MCF 10A (cell line): ENCODE results near the gene CD9. TPM values are rescaled to one million over a fixed set of nuclear protein-coding genes. Genes with fewer than 3 reads are reported as not detected.
A peak's percentile ranks its signal among the peaks of the same experiment; 100 is the strongest.

Experiments used
- BruUV-seq: library from RNA; stranded (reverse); fragments of 400-500 nt; replicated peaks from 2 replicates; lab custom pipeline; 2021; lab: Mats Ljungman, UMichigan
- CTCF ChIA-PET: fragments of 300-600 bp; sonication (Branson Sonifier 250); formaldehyde crosslinking; extraction: SDS; loops from one replicate; lab custom pipeline; 2021; ENCODE audit warnings: antibody characterized with exemption, inconsistent platforms; lab: Yijun Ruan, JAX
- POLR2A ChIA-PET: fragments of 300-600, 350-650 bp; sonication (Branson Sonifier 250); formaldehyde crosslinking; extraction: SDS; loops from one replicate; lab custom pipeline; 2020; ENCODE audit warnings: antibody characterized with exemption, inconsistent platforms; lab: Yijun Ruan, JAX
- DNase-seq: peaks from one replicate; pipeline ENCODE4 v3.0.0-alpha.2; 2018; ENCODE audit not compliant: unreplicated experiment
- H3K27ac Mint-ChIP-seq: one replicate; pipeline ENCODE4 v1.8.0; 2022; ENCODE audit warnings: mild to moderate bottlenecking, low read depth, mixed read lengths; ENCODE audit not compliant: unreplicated experiment
- H3K27me3 Mint-ChIP-seq: one replicate; pipeline ENCODE4 v1.8.0; 2022; ENCODE audit warnings: mixed read lengths; ENCODE audit not compliant: insufficient read depth, unreplicated experiment
- H3K36me3 Mint-ChIP-seq: one replicate; pipeline ENCODE4 v1.8.0; 2022; ENCODE audit warnings: mild to moderate bottlenecking, moderate library complexity, mixed read lengths; ENCODE audit not compliant: insufficient read depth, unreplicated experiment
- H3K4me1 Mint-ChIP-seq: one replicate; pipeline ENCODE4 v1.8.0; 2022; ENCODE audit warnings: mixed read lengths; ENCODE audit not compliant: insufficient read depth, unreplicated experiment
- H3K4me3 Mint-ChIP-seq: one replicate; pipeline ENCODE4 v1.8.0; 2022; ENCODE audit warnings: mild to moderate bottlenecking, moderate library complexity, mixed read lengths; ENCODE audit not compliant: unreplicated experiment
- H3K9me3 Mint-ChIP-seq: one replicate; pipeline ENCODE4 v1.8.0; 2022; ENCODE audit warnings: mixed read lengths; ENCODE audit not compliant: unreplicated experiment
- CTCF ChIP-seq: fragments of 200-600 bp; IDR thresholded peaks from one replicate; pipeline ENCODE4 v1.8.0; 2022; ENCODE audit warnings: antibody characterized with exemption, mild to moderate bottlenecking; ENCODE audit not compliant: unreplicated experiment
- intact Hi-C: fragments of 100-400 bp; cut with micrococcal nuclease; formaldehyde crosslinking; loops from 2 replicates; pipeline ENCODE4 v1.14.1; 2022
- total RNA-seq: library from RNA; stranded (reverse); gene quantifications from 2 replicates; pipeline ENCODE4 v1.2.3, GENCODE V29; 2022

Gene CD9
- total RNA-seq, 1 experiment from 2014 or later, result 31.1 TPM

GRCh38 chr12:6230321-6231110 is 30.3 kb downstream of the CD9 start:
- no peaks in the 10 kb centered on the region for H3K27me3 Mint-ChIP-seq
- peak overlapping the region; percentile 98 for H3K27ac Mint-ChIP-seq
- no TSS peak for BruUV-seq
- no peak for TF ChIP-seq CTCF
- DNase-seq, result peak; percentile 65
- intact Hi-C loops, result loop anchor here (5.0 kb wide), 1 partner anchor 33 kb away; no protein-coding TSS in a partner anchor
- H3K4me3 Mint-ChIP-seq, result peak overlapping the region; percentile 68
- H3K9me3 Mint-ChIP-seq, result no peaks in the 10 kb centered on the region
- CTCF ChIA-PET, result interaction anchor here (0.6 to 20.5 kb wide), 17 partner anchors 11 to 911 kb away, joined by 3 to 290 read pairs (median 6); no protein-coding TSS in a partner anchor
- H3K4me1 Mint-ChIP-seq, result peaks cover 44% of the 10 kb centered on the region
- H3K36me3 Mint-ChIP-seq, result peaks cover 45% of the 10 kb centered on the region
- POLR2A ChIA-PET, result interaction anchor here (0.8 to 21.3 kb wide), 14 partner anchors 10 to 144 kb away, joined by 3 to 480 read pairs (median 6); partner anchors contain the start of genes CD9 and SCNN1A

DNA sequence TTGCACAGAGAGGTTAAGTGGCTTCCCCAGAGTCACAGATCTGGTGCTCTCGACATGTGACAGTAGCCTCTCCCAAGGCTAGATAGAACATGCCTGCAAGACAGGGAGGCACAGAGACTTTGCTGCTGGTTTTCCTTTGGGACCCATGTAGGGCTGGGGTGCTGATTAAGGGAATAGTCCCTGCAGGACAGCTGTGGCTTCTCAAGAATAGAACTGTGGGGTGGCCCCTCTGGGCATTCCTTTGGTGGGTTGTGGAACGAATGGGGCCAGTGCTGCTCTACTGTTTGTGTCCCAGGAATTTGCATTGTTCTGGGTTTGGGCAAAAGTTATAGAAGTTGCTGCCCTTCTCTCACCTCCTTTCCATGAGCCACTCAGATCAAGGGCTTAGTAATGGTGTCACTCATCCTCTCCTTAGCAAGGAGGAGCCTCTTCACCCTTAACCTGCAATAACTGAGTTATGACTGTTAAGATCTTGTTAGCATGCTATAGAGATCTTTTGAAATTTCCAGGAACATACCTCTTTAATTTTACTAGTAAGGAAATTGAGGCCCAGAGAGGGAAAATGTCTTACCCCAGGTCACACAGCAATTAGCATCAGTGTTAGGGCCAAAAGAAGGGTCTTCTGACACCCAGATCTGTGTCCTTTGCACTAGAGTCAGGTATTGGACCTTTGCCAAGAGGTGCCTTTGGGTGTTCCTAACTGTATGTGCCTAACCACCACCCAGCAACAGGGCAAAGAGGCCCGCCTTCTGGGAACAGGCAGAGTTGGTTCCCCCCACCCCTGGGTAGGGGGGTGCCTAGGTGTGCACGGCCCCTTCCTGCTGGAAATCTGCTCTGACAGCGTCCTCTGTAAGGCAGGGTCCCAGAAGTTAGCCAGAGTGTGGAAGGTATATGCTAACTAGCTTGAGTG is 31.4 kb downstream of the CD9 start:
- POLR2A ChIA-PET, result interaction anchor here (0.7 to 21.3 kb wide), 4 partner anchors 17 to 143 kb away, joined by 3 to 480 read pairs (median 5); partner anchors contain the start of gene SCNN1A
- no peak for TF ChIP-seq CTCF
- CTCF ChIA-PET, result interaction anchor here (1.0 to 20.5 kb wide), 4 partner anchors 16 to 243 kb away, joined by 4 to 290 read pairs (median 46); no protein-coding TSS in a partner anchor
- Mint-ChIP-seq H3K27me3 (no peaks in the 10 kb centered on the region), H3K36me3 (peaks cover 50% of the 10 kb centered on the region), H3K27ac (no peak overlapping the region), H3K4me1 (peaks cover 33% of the 10 kb centered on the region), H3K9me3 (no peaks in the 10 kb centered on the region), H3K4me3 (no peak overlapping the region)
- DNase-seq, result no peak
- BruUV-seq, result no TSS peak
- intact Hi-C loops, result loop anchor here (5.0 kb wide), 1 partner anchor 34 kb away; no protein-coding TSS in a partner anchor

DNA sequence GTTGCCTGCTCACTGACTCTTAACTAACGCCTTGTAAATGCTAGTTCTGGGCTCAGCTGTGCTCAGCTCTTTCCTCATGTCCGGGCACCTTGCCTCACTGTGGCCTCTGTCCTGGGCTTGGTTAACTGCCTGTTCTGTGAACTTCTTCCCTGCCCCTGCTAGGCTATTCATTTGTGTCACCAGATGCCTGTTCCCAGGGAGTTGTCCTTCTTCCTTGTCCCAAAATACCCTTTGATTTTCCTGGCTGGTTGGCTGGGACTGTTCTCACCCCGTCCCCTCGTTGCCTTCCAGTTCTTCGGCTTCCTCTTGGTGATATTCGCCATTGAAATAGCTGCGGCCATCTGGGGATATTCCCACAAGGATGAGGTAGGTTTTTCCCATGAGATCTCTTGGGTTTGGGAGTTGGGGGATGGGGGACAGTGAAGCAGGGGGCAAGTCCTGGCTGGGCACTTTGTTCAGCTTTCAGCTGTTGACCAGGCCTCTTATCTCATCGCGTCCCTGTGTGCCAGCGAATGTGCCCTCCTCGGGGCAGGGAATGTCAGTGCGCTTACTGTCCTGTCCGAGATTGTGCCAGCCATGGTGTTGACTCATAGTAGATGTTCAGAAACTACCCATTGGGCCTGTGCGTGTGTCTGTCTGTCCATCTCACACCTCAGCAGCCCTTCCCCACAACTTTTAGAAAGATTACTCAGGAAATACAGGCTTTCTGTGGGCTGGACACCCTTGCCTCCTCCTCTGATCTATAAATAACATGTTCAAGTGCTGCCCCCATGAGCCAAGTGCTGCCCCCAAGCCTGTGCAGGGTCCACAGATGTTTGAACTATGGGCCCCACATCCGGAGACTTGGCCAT is 33.1 kb downstream of the CD9 start:
- ChIA-PET CTCF (interaction anchor here (0.9 kb wide), 1 partner anchor 38 kb away, joined by 4 read pairs; no protein-coding TSS in a partner anchor), POLR2A (interaction anchor here (0.6 kb wide), 1 partner anchor 16 kb away, joined by 4 read pairs; no protein-coding TSS in a partner anchor)
- no TSS peak for BruUV-seq
- peaks cover 55% of the 10 kb centered on the region for H3K36me3 Mint-ChIP-seq
- H3K27ac Mint-ChIP-seq, result peak overlapping the region; percentile 71
- peaks cover 30% of the 10 kb centered on the region for H3K4me1 Mint-ChIP-seq
- H3K27me3 Mint-ChIP-seq, result no peaks in the 10 kb centered on the region
- H3K4me3 Mint-ChIP-seq, result no peak overlapping the region
- no peaks in the 10 kb centered on the region for H3K9me3 Mint-ChIP-seq
- no peak for DNase-seq
- TF ChIP-seq CTCF, result no peak
- intact Hi-C loops, result loop anchor here (5.0 kb wide), 1 partner anchor 36 kb away; no protein-coding TSS in a partner anchor
